Chondrocyte (in vitro differentiated cells): Measurements from ENCODE around the gene PILRA. TPM values are rescaled to one million over a fixed set of nuclear protein-coding genes. Genes with fewer than 3 reads are reported as not detected.
A peak's percentile ranks its signal among the peaks of the same experiment; 100 is the strongest.
"Not testable (repeated sequence)": the region's sequence is repeated elsewhere in the genome, so short reads cannot be mapped to it uniquely, and the experiment has no call there.

Experiments
- DNase-seq: peaks from one replicate; pipeline ENCODE4 v3.0.0; 2021; ENCODE audit warnings: mixed read lengths, low spot score
- H3K27ac Mint-ChIP-seq: one replicate; pipeline ENCODE4 v1.8.0; 2021; ENCODE audit warnings: mild to moderate bottlenecking, moderate library complexity, mixed read lengths; ENCODE audit not compliant: unreplicated experiment
- H3K27me3 Mint-ChIP-seq: 2 replicates; pipeline ENCODE4 v1.8.0; 2021; ENCODE audit warnings: low read depth, mixed read lengths
- H3K36me3 Mint-ChIP-seq: 2 replicates; pipeline ENCODE4 v1.8.0; 2021; ENCODE audit warnings: low read depth, mixed read lengths
- H3K4me1 Mint-ChIP-seq: 2 replicates; pipeline ENCODE4 v1.8.0; 2021; ENCODE audit warnings: low read depth, mild to moderate bottlenecking, mixed read lengths
- H3K4me3 Mint-ChIP-seq: one replicate; pipeline ENCODE4 v1.8.0; 2021; ENCODE audit warnings: mild to moderate bottlenecking, moderate library complexity, mixed read lengths; ENCODE audit not compliant: unreplicated experiment
- H3K9me3 Mint-ChIP-seq: 2 replicates; pipeline ENCODE4 v1.8.0; 2021; ENCODE audit warnings: low read depth, mixed read lengths
- total RNA-seq: library from RNA; stranded (reverse); gene quantifications from 3 replicates; pipeline ENCODE4 v1.2.1, GENCODE V29; 2021
- TF ChIP-seq, protein P1 (sequence below): fragments of 200-600 bp; sonication (generic); IDR thresholded peaks from 2 replicates; pipeline ENCODE4 v1.5.0; 2021; ENCODE audit warnings: antibody characterized with exemption, mild to moderate bottlenecking, moderate library complexity

The PILRA gene
- total RNA-seq, 1 donor from 2014 or later: 0.60 TPM

DNA sequence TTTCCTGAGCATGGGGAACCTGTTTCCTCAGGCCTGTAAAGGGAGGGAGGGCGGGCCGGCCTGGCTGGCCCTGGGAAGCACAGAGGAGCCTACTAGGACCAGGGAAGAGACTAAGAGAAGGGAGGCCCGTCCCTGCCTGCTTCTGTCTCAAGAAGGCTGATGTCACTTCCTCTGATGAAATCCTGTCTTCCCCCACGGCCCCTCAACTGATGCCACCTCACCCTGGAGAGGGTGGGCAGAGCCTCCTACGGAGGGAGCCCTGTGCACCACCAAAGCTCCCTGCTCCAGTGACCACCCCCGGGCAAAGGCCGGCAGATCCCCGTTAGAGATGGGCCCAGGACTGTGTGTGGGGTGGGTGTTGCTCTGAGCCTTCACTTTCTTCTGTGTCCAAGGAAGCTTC lies 1.0 kb upstream of the PILRA start:
- DNase-seq: peak; percentile 66
- TF ChIP-seq, protein P1, sequence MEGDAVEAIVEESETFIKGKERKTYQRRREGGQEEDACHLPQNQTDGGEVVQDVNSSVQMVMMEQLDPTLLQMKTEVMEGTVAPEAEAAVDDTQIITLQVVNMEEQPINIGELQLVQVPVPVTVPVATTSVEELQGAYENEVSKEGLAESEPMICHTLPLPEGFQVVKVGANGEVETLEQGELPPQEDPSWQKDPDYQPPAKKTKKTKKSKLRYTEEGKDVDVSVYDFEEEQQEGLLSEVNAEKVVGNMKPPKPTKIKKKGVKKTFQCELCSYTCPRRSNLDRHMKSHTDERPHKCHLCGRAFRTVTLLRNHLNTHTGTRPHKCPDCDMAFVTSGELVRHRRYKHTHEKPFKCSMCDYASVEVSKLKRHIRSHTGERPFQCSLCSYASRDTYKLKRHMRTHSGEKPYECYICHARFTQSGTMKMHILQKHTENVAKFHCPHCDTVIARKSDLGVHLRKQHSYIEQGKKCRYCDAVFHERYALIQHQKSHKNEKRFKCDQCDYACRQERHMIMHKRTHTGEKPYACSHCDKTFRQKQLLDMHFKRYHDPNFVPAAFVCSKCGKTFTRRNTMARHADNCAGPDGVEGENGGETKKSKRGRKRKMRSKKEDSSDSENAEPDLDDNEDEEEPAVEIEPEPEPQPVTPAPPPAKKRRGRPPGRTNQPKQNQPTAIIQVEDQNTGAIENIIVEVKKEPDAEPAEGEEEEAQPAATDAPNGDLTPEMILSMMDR: no peak
- Mint-ChIP-seq H3K27me3 (no peaks in the 10 kb centered on the region), H3K9me3 (no peaks in the 10 kb centered on the region), H3K4me1 (no peaks in the 10 kb centered on the region), H3K27ac (no peak overlapping the region), H3K4me3 (no peak overlapping the region), H3K36me3 (no peaks in the 10 kb centered on the region)

GRCh38 chr7:100372694-100373093 lies 593 bp upstream of the PILRA start:
- Mint-ChIP-seq H3K27ac (no peak overlapping the region), H3K9me3 (no peaks in the 10 kb centered on the region), H3K27me3 (no peaks in the 10 kb centered on the region), H3K36me3 (no peaks in the 10 kb centered on the region), H3K4me3 (no peak overlapping the region), H3K4me1 (no peaks in the 10 kb centered on the region)
- TF ChIP-seq, protein P1: no peak
- peak; percentile 63 for DNase-seq

- not testable (repeated sequence) for H3K4me1 Mint-ChIP-seq, H3K27me3 Mint-ChIP-seq, H3K36me3 Mint-ChIP-seq, H3K4me3 Mint-ChIP-seq, H3K9me3 Mint-ChIP-seq, H3K27ac Mint-ChIP-seq
- peak; percentile 24 for DNase-seq
- TF ChIP-seq, protein P1: peak; percentile 25
These were observed 747 bp downstream of the PILRA start for GRCh38 chr7:100373870-100374598.

DNA sequence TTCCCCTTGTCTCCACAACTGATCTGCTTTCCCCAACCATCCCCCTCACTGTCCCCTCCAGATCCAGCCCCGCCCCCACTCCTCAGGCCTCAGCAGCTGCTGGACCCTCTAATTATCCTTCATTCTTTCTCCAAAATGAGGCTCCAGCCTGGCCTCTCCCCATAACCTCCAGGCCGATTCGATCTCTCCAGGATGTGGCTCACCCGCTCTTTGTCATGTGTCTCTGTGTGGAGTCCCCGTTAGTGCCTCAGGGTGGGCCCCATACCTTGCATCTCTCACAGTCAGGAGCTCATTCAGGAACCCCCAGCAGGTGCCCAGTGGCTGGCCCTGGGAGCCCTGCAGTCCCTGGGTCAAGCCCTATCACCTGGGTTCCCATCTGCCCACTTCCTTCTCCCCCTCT lies 1.3 kb downstream of the PILRA start:
- Mint-ChIP-seq H3K27ac (no peak overlapping the region), H3K36me3 (no peaks in the 10 kb centered on the region), H3K27me3 (no peaks in the 10 kb centered on the region), H3K4me1 (no peaks in the 10 kb centered on the region), H3K9me3 (no peaks in the 10 kb centered on the region), H3K4me3 (no peak overlapping the region)
- peak; percentile 60 for DNase-seq
- TF ChIP-seq, protein P1: no peak

DNA sequence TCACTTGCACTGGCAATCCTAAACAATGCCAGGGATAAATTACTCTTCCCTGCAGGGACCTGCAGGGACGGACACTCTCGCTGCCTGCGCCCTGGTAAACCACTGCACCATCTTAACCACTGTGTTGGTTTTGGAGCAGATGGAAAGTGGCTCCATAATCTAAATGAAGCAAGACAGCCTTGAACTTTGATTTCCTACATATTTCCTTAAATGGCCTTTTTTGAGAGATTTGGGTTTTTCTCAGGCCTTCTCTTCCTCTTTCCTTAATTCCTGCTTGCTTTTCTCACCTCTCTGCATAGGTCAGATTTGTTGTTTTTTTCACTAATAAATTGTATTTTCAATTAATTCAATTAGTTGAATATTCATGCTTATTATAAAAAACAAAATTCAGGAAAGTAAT lies 2.8 kb downstream of the PILRA start:
- H3K4me1 Mint-ChIP-seq: no peaks in the 10 kb centered on the region
- H3K9me3 Mint-ChIP-seq: no peaks in the 10 kb centered on the region
- H3K4me3 Mint-ChIP-seq: no peak overlapping the region
- H3K36me3 Mint-ChIP-seq: no peaks in the 10 kb centered on the region
- no peak overlapping the region for H3K27ac Mint-ChIP-seq
- no peak for DNase-seq
- no peaks in the 10 kb centered on the region for H3K27me3 Mint-ChIP-seq
- TF ChIP-seq, protein P1: no peak
